Retinal pigment epithelial cell (primary cell): Measurements from ENCODE around the gene NTS.
A peak's percentile ranks its signal among the peaks of the same experiment; 100 is the strongest.

ENCODE experiments used
- DNase-seq: peaks from one replicate; pipeline ENCODE4 v3.0.0-alpha.2; 2010; ENCODE audit warnings: low read depth
- H3K4me3 ChIP-seq: 2 replicates; pipeline ENCODE4 v1.5.1; 2011; ENCODE audit warnings: mild to moderate bottlenecking, low read length, control low read depth, moderate library complexity
- TF ChIP-seq, protein P1 (sequence below): conservative IDR thresholded peaks from 2 replicates; pipeline ENCODE4 v1.5.1; 2011; ENCODE audit warnings: low read depth, low read length, control low read depth, inconsistent platforms

Gene NTS

GRCh38 chr12:85865890-85866289 is 8.2 kb upstream of the NTS start:
- no peak for DNase-seq
- TF ChIP-seq, protein P1, sequence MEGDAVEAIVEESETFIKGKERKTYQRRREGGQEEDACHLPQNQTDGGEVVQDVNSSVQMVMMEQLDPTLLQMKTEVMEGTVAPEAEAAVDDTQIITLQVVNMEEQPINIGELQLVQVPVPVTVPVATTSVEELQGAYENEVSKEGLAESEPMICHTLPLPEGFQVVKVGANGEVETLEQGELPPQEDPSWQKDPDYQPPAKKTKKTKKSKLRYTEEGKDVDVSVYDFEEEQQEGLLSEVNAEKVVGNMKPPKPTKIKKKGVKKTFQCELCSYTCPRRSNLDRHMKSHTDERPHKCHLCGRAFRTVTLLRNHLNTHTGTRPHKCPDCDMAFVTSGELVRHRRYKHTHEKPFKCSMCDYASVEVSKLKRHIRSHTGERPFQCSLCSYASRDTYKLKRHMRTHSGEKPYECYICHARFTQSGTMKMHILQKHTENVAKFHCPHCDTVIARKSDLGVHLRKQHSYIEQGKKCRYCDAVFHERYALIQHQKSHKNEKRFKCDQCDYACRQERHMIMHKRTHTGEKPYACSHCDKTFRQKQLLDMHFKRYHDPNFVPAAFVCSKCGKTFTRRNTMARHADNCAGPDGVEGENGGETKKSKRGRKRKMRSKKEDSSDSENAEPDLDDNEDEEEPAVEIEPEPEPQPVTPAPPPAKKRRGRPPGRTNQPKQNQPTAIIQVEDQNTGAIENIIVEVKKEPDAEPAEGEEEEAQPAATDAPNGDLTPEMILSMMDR = no peak
- no peak overlapping the region for H3K4me3 ChIP-seq

GRCh38 chr12:85866986-85867776 is 6.9 kb upstream of the NTS start:
- no peak overlapping the region for H3K4me3 ChIP-seq
- TF ChIP-seq, protein P1 = peak; percentile 76
- peak; percentile 23 for DNase-seq

DNA sequence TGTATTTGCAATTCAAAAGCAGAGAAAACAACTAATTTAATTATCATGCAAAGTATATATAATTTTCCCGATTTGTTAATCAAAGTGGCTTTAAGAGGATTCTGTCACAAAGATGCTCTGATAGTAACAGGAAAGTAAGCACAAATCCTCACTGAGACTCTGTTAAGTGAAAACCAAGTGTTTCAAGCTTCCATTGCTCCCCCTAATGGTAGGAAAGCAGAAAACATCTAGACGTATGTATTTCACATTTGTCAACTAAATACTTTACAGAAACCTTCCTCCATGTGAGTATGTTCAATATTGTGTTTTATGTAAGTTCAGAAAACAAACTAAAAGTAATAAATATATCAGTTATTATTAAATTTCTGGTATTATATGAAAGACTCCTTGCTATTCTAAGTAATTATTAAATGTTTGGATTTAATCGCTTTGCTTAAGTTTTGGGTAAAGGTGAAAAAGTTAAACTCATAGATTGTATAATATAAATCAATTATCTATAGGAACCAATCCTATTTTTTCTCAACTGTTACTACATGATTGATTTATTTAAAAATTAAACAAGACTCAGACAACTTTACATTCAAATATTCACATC is 1.5 kb upstream of the NTS start:
- DNase-seq = peak; percentile 33
- no peak overlapping the region for H3K4me3 ChIP-seq
- TF ChIP-seq, protein P1 = peak; percentile 79

GRCh38 chr12:85877459-85877858 is 3.4 kb downstream of the NTS start:
- no peak overlapping the region for H3K4me3 ChIP-seq
- no peak for DNase-seq
- TF ChIP-seq, protein P1 = no peak

- TF ChIP-seq, protein P1 = no peak
- H3K4me3 ChIP-seq = no peak overlapping the region
- no peak for DNase-seq
Observed at GRCh38 chr12:85883763-85884162, 9.7 kb downstream of the NTS start.

DNA sequence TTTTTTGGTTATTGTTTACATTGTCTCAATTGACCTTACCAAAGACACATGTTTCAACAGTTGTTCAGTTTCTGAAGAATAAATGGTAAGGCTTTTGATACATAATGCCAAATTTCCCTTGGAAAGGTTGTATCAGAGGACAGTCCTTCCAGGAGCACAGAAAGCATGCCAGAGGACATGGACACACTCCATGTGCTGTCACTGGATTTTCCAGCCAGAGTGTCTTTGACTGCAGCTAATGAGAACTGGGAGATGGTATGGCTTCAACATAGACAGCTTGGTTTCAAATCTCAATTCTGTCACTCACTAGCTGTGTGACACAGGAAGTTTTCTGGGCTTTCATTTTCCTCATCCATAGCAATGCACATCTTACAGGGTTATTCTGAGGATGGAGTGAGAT is 20.6 kb downstream of the NTS start:
- no peak overlapping the region for H3K4me3 ChIP-seq
- TF ChIP-seq, protein P1 = no peak
- no peak for DNase-seq
